HG03045 (cell line): Measurements from ENCODE around the gene TBL3.
A peak's percentile ranks its signal among the peaks of the same experiment; 100 is the strongest.
"Not testable (repeated sequence)": the region's sequence is repeated elsewhere in the genome, so short reads cannot be mapped to it uniquely, and the experiment has no call there.

ENCODE experiments used
- ATAC-seq: cut with Tn5 transposase; IDR thresholded peaks from one replicate; pipeline ENCODE4 v1.9.1; 2021; ENCODE audit warnings: mild to moderate bottlenecking, moderate library complexity; ENCODE audit not compliant: unreplicated experiment

TBL3 gene

GRCh38 chr16:1998852-1999801, 27.3 kb downstream of the TBL3 start:
- ATAC-seq: no peak

DNA sequence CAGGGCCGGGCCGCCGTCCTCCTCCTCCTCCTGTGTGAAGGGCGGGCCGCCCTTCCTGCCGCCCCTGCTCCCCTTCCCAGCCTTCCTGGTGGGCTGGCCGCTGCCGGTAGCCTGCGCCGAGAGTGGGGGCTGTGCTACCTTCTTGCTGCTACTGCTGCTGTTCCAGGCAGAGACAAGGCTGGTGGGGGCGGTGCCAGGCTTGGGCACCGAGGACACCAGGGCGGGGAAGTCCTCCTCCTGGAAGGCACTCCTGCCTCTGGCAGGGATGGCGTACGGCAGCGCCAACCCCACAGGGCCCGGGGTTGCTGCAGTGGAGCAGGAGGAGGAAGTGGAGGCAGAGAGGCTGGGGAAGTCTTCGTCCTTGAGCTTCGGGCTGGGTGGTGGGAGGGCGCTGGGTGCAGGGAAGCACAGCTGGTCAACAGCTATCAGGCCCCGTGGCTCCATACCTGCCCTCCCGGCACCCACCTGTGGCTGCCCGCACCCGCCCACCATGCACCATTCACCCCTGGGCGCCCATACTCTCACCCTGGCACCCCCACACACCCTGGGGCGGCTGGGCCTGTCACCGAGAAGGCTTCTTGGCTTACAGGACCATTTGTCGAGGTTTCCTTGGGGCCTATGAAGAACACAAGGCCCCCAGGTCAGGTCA, 28.1 kb downstream of the TBL3 start:
- no peak for ATAC-seq

DNA sequence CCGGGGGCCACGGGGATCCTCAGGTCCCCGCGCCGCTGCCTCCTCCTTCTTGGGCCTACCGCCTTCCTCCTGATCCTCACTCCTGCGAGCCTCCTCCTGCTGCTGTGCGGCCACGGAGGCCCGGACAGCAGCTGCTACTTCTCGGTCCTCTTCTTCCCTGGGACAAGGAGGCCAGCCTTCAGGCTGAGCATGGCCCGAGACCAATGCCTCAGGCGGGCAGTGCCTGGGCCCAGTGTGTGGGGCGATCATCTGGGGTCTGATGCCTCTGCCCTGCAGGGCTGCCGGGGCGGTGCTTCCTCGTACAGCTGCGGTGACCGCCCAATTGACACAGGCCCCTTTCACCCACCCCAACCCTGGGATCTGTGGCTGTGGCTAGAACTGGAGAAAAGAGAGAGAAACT, 29.2 kb downstream of the TBL3 start:
- ATAC-seq: no peak

- no peak for ATAC-seq
Measured at GRCh38 chr16:2001456-2002355, 29.9 kb downstream of the TBL3 start.

DNA sequence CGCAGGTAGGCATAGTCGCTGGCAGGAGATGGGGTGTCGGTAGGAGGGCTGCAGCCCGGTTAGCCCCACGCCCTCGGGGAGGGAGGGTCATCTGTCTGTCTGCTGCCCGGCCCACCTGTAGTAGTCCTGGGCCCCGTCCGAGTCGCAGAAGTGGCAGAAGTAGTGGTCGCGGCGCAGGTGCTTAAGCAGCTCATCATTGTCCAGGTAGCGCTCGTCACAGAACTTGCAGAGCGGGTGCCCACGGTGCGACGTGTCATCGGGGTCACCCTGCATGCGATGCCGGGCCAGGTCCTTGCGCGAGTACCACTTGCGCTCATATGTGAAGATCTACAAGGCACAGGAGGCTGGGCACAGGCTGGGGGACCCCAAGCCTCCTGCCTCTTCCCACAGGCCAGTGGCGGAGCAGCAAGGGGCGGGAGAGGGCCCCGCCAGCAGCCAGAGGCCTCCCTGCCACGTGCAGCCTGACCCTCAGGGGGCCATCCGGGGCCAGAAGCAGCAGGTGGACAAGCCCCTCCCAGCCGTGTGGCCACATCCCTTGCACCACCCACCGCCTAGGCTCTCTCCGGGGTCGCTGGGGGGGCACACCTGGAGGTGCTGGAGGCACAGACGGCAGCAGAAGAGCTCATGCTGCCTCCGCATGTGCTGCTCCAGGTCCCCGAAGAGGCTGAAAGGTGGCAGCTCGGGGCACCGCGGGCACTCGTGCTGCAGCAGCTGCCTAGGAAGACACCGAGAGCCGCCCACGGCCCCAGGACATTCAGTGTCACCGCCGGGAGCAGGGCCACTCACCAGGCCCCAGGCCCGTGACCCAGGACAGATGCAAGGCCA, 30.8 kb downstream of the TBL3 start:
- no peak for ATAC-seq

DNA sequence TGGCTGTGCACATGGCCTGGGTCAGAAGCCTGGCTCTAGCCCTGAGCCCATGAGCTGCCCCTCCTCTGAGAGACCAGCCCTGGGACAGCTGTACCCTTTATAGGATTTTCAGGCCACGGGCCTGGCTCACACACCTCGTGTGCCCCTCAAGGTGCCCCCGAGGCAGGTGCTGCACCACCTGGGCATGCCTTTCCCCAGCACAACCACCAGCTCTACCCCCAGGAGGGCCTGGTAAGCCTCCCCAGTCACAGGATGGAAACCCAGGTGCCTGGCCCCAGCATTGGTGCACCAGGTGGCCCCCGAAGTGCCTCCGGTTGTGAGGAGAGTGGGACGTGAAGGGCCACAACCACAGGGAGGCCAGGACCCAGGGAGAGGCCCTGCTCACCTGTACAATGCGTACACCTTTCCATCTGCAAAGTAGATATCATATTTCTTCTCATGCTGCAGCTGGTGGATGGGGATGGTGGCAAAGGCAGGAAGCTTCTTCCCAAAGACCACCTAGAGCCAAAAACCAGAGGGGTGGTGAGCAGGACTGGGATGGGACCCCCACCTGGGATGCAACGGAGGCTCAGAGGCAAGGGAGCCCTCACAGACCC, 31.5 kb downstream of the TBL3 start:
- ATAC-seq: no peak

DNA sequence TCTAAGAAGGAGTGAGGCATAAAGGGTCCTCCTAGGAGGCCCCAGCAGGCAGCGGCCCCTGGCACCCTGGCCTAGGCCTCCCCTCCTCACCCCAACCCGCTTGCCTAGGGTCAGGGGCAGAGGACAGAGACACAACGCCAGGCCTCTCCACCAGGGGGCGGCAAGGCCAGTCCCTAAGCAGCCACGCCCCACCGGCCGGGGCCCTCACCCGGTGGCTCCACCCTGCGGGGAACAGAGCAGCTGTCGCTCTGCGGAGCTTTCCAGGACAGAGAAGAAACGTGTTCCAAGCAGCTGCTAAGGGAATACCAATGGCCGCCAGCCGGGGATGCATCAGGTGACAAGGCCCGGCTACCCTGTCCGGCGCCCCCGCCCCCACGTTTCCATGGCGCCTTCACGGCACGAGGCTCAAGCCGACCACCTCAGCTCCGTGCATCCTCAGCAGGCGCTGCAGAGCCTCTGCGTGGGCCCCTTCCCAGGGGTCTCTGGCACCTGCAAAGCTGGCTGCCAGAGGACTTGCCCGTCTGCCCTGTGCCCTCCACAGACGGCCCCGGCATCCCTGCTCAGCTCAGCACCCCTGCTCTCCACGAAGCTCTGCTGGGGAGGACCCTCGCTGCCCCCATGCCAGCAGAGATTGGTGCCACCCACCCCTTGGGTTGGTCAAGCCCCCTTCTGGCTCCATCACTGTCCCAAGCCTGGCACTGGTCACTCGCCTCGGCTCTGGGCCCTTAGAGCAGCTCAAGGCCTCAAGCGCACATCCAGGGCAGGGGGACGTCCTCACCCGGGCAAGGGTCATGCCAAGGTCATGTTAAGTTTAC, 32.2 kb downstream of the TBL3 start:
- ATAC-seq: peak; percentile 61

- ATAC-seq: no peak
Measured at GRCh38 chr16:2004795-2005517, 33.1 kb downstream of the TBL3 start.

GRCh38 chr16:2005646-2006045, 33.8 kb downstream of the TBL3 start:
- no peak for ATAC-seq

GRCh38 chr16:2006317-2006716, 34.5 kb downstream of the TBL3 start:
- no peak for ATAC-seq

DNA sequence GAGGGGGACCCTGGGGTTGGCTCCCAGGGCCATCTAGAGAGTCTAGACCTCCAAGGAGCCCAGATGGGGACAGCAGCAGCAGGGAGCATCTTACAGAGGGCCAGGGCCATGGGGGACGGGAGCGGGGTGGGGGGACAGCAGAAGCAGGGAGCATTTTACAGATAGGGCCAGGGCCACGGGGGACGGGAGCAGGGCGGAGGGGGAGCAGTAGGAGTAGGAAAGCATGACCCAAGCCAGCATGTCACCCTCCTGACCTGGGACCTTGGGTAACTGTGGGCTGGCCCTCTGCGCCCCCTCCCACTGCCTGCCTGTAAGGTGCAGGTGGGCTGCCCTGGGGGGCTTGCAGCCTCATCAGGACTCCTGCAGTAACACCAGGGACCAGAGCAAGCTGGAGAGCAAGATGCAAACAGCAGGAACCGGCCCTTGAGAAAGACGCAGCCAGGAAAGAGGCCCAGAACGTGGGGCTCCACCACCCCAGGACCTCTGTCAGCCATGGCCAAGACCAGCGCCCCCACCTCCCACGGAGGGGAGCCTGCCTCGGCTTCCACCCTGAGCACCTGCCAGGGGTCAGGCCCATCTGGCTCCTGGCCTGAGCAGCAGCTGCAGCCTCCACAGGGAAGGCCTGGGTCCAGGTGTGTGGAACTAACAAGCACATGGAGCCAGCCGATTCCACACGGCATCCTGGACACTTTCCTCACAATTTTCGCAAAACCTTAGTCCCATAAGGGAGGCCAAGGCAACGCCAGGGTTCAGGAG, 35.4 kb downstream of the TBL3 start:
- ATAC-seq: no peak

DNA sequence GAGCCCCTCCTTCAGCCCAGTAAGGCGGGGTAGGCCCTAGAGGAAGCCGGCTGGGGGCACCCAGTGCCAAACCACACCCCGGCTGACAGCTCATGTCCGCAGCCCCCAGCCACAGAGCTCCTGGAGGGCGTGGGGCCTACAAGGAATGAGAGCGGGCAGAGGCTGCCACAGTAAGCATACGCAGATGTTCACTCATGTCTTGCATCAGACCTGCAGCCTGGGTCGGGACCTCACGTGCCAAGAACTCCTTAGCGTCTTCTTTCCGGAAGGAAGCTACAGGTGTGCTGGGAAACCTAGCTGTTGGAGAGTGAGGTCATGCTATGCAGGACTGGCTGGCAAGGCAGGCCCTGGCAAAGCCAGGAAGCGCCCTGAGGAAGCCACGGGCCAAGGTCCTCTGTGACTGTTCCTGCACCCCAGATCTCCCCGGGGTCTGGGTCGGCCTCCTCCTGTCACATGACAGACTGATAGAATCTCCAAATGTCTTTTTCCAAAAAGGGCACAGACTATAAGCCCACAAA, 36.2 kb downstream of the TBL3 start:
- ATAC-seq: no peak

- no peak for ATAC-seq
Measured at GRCh38 chr16:2008631-2009163, 36.8 kb downstream of the TBL3 start.

DNA sequence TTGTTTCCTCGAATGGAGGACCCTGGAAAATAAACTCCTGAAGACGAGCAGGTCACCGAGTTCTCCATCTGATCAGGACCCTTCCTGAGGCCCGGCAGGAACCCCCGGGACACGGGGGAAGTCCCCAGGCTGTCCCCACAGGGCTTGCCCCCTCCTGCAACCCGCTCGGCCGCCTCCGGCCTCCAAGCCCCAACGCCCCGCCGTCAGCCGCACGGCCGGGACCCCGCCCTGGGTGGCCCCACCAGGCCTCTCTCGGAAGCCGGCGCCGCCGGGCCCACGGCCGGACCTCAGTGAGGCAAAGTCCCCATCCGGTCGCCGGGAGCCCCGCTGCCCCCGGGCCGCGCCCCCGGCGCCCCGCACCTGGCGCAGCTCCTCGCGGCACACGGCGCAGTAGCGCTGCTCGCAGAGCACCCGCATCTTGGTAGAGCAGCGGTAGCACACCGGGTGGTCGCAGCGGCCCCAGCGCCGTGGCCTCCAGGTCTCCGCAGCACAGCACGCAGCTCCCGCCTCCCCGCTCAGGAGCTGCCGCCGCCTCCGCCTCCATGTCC, 37.4 kb downstream of the TBL3 start:
- ATAC-seq: peak; percentile 33

DNA sequence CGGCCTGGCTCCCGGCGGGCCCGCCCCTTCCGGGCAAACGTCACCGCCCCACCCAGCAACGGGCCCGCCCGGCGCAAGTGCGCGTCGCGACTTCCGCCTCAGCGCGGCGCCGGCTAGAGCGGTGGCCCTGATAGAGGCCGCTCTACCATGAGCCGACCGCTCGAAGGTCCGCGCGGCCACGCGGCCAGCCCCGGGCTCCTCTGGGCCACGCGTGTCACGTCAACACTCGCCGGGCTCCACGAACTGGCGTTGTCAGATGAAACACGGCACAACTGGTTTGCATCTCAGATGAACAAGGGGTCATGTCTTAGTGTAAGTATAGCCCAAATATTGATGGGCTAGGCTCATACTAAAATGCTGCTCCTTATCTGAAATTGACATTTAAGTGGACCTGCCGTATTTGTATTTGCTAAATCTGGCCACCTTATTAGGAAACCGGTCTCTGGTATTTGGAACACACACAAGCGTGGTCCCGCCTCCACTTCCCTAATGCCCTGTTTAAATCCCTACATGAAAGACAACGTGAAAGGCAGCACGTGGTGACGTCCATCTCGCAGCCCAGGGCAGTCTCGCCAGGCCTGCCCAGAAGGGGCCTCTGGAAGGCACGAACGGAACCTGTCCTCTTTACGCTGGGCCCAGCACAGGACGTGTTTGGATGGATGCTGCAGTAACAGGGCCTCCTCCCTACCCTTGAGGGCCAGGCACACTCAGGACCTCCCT, 38.1 kb downstream of the TBL3 start, which contains the start of gene ZNF598:
ZNF598 (minus strand) TSS at position 31 of the 720 bp plus-strand sequence.
- peak; percentile 81 for ATAC-seq

DNA sequence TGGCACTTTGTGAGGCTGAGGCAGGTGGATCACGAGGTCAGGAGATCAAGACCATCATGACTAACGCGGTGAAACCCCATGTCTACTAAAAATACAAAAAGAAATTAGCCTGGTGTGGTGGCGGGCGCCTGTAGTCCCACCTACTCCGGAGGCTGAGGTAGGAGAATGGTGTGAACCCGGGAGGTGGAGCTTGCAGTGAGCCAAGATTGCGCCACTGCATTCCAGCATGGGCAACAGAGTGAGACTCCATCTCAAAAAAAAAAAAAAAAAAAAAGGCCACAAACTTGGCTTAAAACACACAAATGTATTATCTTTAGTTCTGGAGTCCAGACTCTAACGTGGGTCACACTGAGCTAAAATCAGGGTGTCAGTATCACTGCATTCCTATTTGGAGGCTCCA, 39.9 kb downstream of the TBL3 start:
- ATAC-seq: not testable (repeated sequence)
